Esophagus squamous epithelium (tissue), 4 donors: Measurements from ENCODE around the gene AOPEP.

Source experiments
- POLR2A ChIP-seq, 4 donors: fragments of 450-650 bp; IDR thresholded peaks; one replicate each; pipeline ENCODE4 v1.6.1; 2017; ENCODE audit warnings: antibody characterized with exemption in 4 of 4, mild to moderate bottlenecking in 4 of 4, moderate library complexity in 3 of 4
- TF ChIP-seq, protein P1 (sequence below), 6 experiments: fragments of 450-650 bp in 4 of 6; fragments of 200-600 bp in 2 of 6; sonication (generic) in 2 of 6; IDR thresholded peaks; one replicate each; pipeline ENCODE4 v1.5.1; 2016 to 2019; ENCODE audit warnings: antibody characterized with exemption in 6 of 6, mild to moderate bottlenecking in 4 of 6, moderate library complexity in 4 of 6

DNA sequence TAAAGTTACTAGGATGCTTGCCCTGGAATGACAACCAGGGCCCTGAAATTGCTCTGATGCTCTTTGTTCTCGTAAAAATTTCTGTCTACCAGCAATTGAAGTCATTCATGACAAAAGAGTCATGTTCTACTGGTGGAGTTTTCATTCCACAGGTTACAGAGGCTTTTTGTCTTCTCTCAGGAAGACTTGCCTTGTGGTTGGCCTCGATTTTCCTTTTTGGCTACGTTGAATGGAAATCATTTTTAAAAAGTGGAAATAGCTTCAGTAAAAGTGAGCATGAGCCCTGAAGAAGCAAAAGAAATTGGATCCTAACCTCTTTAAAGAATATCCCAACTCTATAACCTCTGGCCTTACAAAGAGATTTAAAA lies 255.2 kb downstream of the AOPEP start:
- TF ChIP-seq, protein P1, sequence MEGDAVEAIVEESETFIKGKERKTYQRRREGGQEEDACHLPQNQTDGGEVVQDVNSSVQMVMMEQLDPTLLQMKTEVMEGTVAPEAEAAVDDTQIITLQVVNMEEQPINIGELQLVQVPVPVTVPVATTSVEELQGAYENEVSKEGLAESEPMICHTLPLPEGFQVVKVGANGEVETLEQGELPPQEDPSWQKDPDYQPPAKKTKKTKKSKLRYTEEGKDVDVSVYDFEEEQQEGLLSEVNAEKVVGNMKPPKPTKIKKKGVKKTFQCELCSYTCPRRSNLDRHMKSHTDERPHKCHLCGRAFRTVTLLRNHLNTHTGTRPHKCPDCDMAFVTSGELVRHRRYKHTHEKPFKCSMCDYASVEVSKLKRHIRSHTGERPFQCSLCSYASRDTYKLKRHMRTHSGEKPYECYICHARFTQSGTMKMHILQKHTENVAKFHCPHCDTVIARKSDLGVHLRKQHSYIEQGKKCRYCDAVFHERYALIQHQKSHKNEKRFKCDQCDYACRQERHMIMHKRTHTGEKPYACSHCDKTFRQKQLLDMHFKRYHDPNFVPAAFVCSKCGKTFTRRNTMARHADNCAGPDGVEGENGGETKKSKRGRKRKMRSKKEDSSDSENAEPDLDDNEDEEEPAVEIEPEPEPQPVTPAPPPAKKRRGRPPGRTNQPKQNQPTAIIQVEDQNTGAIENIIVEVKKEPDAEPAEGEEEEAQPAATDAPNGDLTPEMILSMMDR (IDR thresholded peaks at IDR 0.05) = no peak
- TF ChIP-seq POLR2A (IDR thresholded peaks at IDR 0.05) = no peak
